RKO (cell line): Measurements from ENCODE around the gene GNB5.
"Not testable (repeated sequence)": the region's sequence is repeated elsewhere in the genome, so short reads cannot be mapped to it uniquely, and the experiment has no call there.

Experiments used
- DNase-seq: peaks from one replicate; pipeline ENCODE4 v3.0.0-alpha.2; 2016; ENCODE audit warnings: low spot score

GNB5 gene

GRCh38 chr15:52112203-52112750 is 78.9 kb downstream of the GNB5 start:
- DNase-seq, result no peak

GRCh38 chr15:52111517-52112202 is 79.5 kb downstream of the GNB5 start:
- DNase-seq, result no peak

DNA sequence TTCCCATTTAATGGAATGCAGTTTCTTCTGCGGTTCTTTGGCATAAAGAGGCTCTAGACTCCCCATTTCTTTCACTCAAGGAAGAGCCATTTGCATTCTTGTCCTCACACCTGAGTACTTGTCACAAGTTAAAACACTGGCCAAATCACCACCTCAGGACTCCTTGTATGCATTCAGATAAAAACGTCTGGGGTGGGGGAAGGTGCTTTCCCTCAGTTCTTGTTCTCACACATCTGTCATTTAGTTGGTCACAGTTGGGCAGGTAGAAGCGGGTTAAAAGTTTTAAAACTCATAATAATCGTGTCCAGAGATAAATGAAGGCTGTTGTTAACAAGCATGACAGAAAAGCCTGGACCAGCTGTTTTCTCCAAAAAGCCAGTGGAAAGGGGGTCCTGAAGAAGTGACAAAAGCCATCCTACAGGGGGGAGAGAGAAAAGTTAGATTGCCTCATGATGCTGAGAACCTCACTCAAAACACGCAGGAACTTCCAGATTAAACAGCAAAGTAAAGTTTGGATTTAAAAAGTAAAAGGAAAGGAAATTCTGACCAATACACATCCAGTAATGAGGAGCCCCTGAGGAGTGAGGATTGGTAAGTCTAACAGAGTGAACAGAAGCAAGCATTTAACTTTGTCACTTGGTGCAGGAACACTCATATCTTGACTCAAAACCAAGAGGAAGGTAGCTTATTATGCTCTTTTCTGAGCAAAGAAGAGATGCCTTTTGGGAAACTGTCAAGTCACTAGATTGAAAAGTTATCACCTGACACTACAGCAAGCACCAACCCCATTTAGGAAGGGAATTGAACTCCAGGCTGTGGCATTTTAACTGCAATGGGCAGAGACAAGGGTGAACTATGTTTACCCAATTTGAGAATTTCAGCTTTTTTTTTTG is 81.4 kb downstream of the GNB5 start:
- no peak for DNase-seq

DNA sequence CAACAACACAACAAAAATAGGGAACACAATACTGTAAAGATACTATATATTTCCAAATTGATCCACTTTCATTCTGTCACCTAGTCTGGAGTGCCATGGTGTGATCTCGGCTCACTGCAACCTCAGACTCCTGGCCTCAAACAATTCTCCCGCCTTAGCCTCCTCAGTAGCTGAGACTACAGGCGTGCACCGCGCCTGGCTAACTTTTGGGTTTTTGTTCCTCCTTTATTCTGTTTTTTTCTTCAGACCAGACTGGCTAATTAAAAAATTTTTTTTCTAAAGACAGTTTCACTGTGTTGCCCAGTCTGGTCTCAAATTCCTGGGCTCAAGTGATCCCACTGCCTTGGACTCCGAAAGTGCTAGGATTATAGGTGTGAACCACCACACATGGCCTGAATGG is 84.0 kb downstream of the GNB5 start:
- DNase-seq, result no peak

DNA sequence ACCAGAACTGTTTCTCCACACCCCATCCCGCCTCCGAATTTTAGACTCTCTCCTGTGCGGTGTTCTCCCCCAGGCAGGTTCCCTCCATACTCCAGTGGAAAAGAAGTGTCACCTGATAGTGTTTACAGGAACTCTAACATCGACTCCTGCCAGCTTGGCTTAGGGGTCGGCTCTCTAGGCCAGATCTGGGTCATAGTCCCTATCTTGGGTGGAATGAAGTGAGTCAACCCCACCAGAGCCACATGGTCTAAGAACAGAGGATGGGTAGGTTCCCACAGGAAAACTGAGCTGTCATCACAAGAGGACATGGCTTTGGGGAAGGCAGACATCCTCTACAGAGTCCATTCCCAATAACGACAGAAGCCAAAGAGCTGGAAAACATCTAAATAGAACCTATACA is 84.6 kb downstream of the GNB5 start:
- no peak for DNase-seq

- no peak for DNase-seq
These were observed 85.3 kb downstream of the GNB5 start for GRCh38 chr15:52105846-52106245.

GRCh38 chr15:52104532-52105004 is 86.6 kb downstream of the GNB5 start:
- no peak for DNase-seq

DNA sequence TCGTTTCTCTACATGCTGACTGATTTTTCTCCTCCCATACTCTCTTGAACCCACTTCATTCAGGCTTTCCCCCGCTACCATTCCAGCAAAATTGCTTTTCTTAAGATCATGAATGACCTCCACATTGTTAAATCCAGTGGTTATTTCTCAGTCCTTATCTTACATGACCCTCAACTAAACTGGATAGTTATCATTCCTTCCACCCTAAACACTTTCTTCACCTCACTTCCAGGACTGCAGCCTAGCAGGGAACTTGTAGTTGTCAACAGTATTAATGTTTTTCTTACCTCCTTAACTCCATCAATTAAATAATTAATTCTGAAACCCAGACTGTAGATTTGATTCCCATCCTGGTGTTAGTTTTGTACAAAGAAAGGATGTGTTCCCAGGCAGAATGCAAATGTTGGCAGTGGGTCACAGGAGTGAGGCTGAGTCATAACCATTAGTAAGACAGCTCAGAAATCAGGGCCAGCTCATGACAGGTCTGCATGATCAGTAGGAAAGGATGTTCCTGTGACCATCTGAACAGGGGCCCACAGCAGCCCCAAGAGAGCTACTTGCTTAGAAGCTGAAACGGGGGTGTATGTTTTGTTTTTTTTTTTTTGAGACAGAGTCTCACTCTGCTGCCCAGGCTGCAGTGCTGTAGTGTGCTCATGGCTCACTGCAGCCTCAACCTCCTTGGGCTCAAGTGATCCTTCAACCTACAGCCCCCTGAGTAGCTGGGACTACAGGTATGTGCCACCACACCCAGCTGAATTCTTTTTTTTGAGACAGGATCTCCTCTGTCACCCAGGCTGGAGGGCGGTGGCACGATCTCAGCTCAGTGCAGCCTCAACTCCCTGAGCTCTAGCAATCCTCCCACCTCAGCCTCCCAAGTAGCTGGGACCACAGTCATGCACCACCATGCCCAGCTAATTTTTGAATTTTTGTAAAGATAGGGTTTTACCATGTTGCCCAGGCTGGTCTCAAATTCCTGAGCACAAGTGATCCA is 87.7 kb downstream of the GNB5 start:
- DNase-seq, result peak; percentile 97

GRCh38 chr15:52102463-52102862 is 88.7 kb downstream of the GNB5 start:
- peak; percentile 49 for DNase-seq

GRCh38 chr15:52101542-52102323 is 89.5 kb downstream of the GNB5 start:
- DNase-seq, result no peak

DNA sequence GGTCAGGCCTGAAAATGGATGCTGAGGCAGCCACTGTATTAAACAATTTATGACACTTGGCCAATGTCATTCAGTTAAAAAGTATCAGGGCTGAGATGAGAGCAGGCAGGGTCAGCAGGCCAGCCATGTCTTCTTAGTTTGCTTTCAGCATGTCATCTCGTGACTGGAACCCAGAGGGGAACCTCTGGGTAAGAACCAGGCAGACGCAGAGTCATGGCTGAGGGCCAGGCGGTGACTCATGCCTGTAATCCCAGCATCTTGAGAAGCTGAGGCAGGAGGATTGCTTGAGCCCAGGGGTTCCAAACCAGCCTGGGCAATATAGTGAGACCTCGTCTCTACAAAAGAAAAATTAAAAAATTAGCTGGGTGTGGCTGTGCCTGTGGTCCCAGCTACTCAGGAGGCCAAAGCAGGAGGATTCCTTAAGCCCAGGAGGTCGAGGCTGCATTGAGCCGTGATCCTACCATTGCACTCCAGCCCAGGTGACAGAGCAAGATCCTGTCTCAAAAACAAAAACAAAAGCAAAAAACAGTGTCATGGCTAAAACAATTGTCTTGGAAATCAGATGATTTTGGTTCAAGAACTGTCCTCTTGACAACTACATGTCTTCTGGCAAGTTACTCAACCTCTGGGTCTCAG is 90.3 kb downstream of the GNB5 start:
- peak; percentile 78 for DNase-seq

DNA sequence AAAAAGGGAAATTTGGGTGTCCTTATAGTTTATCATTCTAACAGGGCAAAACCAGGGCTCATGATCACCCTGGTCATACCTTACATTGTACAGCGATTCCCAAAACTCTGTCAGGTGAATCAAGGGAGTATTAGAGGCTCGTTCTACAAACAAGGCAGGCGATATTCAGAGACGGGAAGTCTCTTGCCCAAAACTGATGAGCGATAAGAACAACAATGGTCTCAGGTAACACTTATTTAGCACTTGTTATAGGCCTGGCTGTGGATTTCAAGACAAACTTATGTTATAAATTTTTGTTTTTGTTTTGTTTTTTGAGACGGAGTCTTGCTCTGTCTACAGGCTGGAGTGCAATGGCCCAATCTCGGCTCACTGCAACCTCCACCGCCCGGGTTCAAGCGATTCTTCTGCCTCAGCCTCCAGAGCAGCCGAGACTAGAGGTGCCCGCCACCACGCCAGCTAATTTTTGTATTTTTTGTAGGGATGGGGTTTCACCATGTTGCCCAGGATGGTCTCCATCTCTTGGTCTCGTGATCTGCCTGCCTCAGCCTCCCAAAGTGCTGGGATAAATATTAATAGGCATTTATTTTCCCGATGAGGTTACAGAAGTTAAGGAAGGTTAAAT is 91.4 kb downstream of the GNB5 start:
- DNase-seq, result no peak

DNA sequence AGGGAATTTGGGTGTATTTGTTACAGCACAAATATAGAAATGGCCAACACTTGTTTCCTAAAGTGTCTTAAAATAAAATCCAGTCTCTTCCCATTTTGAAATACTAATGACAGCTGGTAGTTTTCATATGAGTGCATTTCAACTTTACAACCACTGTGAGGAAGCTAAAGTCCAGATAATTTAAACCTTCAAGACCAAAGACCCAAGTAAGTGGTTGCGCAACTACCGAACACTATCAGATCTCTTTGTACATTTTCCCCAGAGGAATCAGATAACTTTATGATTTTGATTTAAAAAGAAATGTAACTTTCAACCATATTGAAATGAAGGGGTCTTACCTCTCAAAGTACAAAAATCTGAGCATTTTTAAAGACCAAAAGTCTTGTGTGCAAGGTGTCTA is 92.9 kb downstream of the GNB5 start:
- DNase-seq, result no peak

- DNase-seq, result no peak
These were observed 94.0 kb downstream of the GNB5 start for GRCh38 chr15:52097180-52097579.

DNA sequence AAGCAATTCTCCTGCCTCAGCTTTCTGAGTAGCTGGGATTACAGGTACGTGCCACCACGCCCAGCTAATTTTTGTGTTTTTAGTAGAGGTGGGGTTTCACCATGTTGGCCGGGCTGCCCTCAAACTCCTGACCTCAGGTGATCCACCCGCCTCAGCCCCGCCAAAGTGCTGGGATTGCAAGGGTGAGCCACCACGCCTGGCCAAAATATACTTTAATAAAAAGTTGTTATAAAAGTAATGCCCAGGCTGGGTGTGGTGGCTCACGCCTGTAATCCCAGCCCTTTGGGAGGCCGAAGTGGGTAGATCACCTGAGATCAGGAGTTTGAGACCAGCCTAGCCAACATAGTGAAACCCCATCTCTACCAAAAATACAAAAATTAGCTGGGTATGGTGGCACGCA is 94.7 kb downstream of the GNB5 start:
- DNase-seq, result not testable (repeated sequence)

GRCh38 chr15:52095597-52096262 is 95.5 kb downstream of the GNB5 start:
- DNase-seq, result peak; percentile 46

DNA sequence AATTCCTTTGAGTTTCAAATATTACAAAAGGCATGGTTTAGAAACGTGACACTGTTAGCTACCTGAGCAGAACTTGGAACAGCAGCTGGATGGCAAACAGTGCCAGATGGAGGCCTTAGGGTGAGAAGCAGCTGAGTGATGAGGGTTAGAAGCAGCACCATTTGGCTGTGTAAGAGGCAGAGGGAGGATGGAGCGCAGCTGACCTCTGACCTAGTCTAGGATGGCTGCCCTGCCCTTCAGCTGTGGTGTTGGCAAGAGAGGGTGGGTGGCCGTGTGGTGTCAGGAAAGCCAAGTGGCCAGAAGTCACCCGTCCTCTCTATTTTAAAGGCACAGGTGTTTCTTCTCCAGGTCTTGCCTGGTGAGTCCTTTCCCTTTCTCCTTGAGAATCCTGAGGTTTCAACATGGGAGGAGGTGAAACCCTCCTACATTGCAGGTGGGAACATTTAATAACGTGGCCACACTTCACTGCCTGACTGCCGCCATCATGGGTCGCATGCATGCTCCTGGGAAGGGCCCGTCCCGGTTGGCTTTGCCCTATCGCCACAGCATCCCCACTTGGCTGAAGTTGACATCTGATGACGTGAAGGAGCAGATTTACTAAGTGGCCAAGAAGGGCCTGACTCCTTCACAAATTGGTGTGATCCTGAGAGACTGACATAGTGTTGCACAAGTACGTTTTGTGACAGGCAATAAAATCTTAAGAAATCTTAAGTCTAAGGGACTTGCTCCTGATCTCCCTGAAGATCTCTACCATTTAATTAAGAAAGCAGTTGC is 96.2 kb downstream of the GNB5 start:
- DNase-seq, result no peak
